ENCODE results near the gene NCAN. TPM values are rescaled to one million over a fixed set of nuclear protein-coding genes. Genes with fewer than 3 reads are reported as not detected.

The NCAN gene
- total and polyA plus RNA-seq, 2 of the 13 experiments (the other 11 are each of a cell fraction or from before 2014, with no cell fraction given) = not detected

GRCh38 chr19:19209372-19209771 lies 2.4 kb upstream of the NCAN start:
- Histone ChIP-seq H3K79me2 (ENCODE audit: insufficient read depth, low read length) (no peaks in the 10 kb centered on the region), H3K27ac (ENCODE audit: extremely low read length, insufficient read depth, low read length) (no peak overlapping the region), H3K9me3 (ENCODE audit: low read length) (no peaks in the 10 kb centered on the region), H3K27me3 (ENCODE audit: control insufficient read depth in 1 of 2, insufficient read depth in 2 of 2, low read length in 2 of 2) (peaks cover 4 to 30% of the 10 kb centered on the region in 2 experiments; a peak in 3 of 5 replicates), H3K4me1 (ENCODE audit: insufficient read depth, low read length) (no peaks in the 10 kb centered on the region), H3K4me2 (ENCODE audit: low read depth, low read length) (no peak overlapping the region), H4K20me1 (ENCODE audit: insufficient read depth, low read length) (no peaks in the 10 kb centered on the region), H3K9ac (ENCODE audit: insufficient read depth, low read depth, low read length) (no peak overlapping the region), H3K4me3 (replicated peaks in 1 of 3; ENCODE audit: insufficient read depth in 1 of 3, low read depth in 2 of 3, low read length in 3 of 3) (no peak overlapping the region), H2AFZ (ENCODE audit: low read length) (no peak overlapping the region), H3K36me3 (replicated peaks in 1 of 2; ENCODE audit: control insufficient read depth in 1 of 2, insufficient read depth in 2 of 2, low read length in 2 of 2) (no peaks in the 10 kb centered on the region)
- ATAC-seq = no peak
- ChIA-PET POLR2A (no interaction called here), CTCF (ENCODE audit: low intra/inter-chr PET ratio, low total read pairs) (no interaction called here)
- intact Hi-C loops (cut with micrococcal nuclease; ENCODE audit: unreplicated experiment) = no loop called here
- FAIRE-seq = no peak
- no TSS peak for BruUV-seq (replicated peaks)
- WGBS (ENCODE audit: low lambda C conversion rate) = 9% methylated on average over 9 of the region's 9 CpGs
- in situ Hi-C loops (cut with HindIII; ENCODE audit: extremely low pct_ligation_motif_present, low pct_unique_long_range_greater_than_20kb) = no loop called here
- no peak for TF ChIP-seq REXO4 (CRISPR knock-in tag; IDR thresholded peaks at IDR 0.05; ENCODE audit: borderline replicate concordance)
- DNase-seq (ENCODE audit: low spot score) = no peak

GRCh38 chr19:19212916-19213315 lies 1.2 kb downstream of the NCAN start:
- ATAC-seq (no peak), FAIRE-seq (no peak), DNase-seq (ENCODE audit: low spot score) (no peak)
- POLR2A ChIA-PET = no interaction called here
- in situ Hi-C loops (cut with HindIII; ENCODE audit: extremely low pct_ligation_motif_present, low pct_unique_long_range_greater_than_20kb) = no loop called here
- H3K27me3 ChIP-seq (ENCODE audit: control insufficient read depth in 1 of 2, insufficient read depth in 2 of 2, low read length in 2 of 2) = peaks cover 2 to 21% of the 10 kb centered on the region in 2 experiments; a peak in 3 of 5 replicates
- no peak overlapping the region for H3K9ac ChIP-seq (ENCODE audit: insufficient read depth, low read depth, low read length)
- intact Hi-C loops (cut with micrococcal nuclease; ENCODE audit: unreplicated experiment) = no loop called here
- WGBS (ENCODE audit: low lambda C conversion rate) = 28% methylated on average over 6 of the region's 7 CpGs
- H3K36me3 ChIP-seq (replicated peaks in 1 of 2; ENCODE audit: control insufficient read depth in 1 of 2, insufficient read depth in 2 of 2, low read length in 2 of 2) = no peaks in the 10 kb centered on the region
- CTCF ChIA-PET (ENCODE audit: low intra/inter-chr PET ratio, low total read pairs) = no interaction called here
- no peaks in the 10 kb centered on the region for H3K4me1 ChIP-seq (ENCODE audit: insufficient read depth, low read length)
- H4K20me1 ChIP-seq (ENCODE audit: insufficient read depth, low read length) = no peaks in the 10 kb centered on the region; the same call in 1 of the 2 replicates
- no peak overlapping the region for H3K27ac ChIP-seq (ENCODE audit: extremely low read length, insufficient read depth, low read length)
- H2AFZ ChIP-seq (ENCODE audit: low read length) = no peak overlapping the region
- H3K9me3 ChIP-seq (ENCODE audit: low read length) = no peaks in the 10 kb centered on the region
- BruUV-seq (replicated peaks) = no TSS peak
- H3K79me2 ChIP-seq (ENCODE audit: insufficient read depth, low read length) = no peaks in the 10 kb centered on the region
- no peak overlapping the region for H3K4me2 ChIP-seq (ENCODE audit: low read depth, low read length)
- no peak overlapping the region for H3K4me3 ChIP-seq (replicated peaks in 1 of 3; ENCODE audit: insufficient read depth in 1 of 3, low read depth in 2 of 3, low read length in 3 of 3)
- TF ChIP-seq HMG20B (CRISPR knock-in tag; conservative IDR thresholded peaks at IDR 0.05) (no peak), FUBP1 (CRISPR knock-in tag; IDR thresholded peaks at IDR 0.05; ENCODE audit: borderline replicate concordance) (no peak), TAF1 (CRISPR knock-in tag; IDR thresholded peaks at IDR 0.05) (no peak), ZNF670 (CRISPR knock-in tag; IDR thresholded peaks at IDR 0.05; ENCODE audit: borderline replicate concordance) (no peak), SMAD9 (CRISPR knock-in tag; IDR thresholded peaks at IDR 0.05) (no peak), ZSCAN22 (CRISPR knock-in tag; IDR thresholded peaks at IDR 0.05) (no peak), SNRNP70 (IDR thresholded peaks at IDR 0.05; ENCODE audit: low read depth, low read length) (no peak), TEAD2 (CRISPR knock-in tag; IDR thresholded peaks at IDR 0.05) (no peak), NFE2 (CRISPR knock-in tag; IDR thresholded peaks at IDR 0.05) (no peak), KLF6 (CRISPR knock-in tag; IDR thresholded peaks at IDR 0.05) (no peak), POLR2G (IDR thresholded peaks at IDR 0.05; ENCODE audit: low read depth, low read length) (no peak), RBFOX2 (IDR thresholded peaks at IDR 0.05; ENCODE audit: low read depth, low read length) (no peak), ZNF205 (CRISPR knock-in tag; IDR thresholded peaks at IDR 0.05) (no peak)
- TF ChIP-seq, protein P1, sequence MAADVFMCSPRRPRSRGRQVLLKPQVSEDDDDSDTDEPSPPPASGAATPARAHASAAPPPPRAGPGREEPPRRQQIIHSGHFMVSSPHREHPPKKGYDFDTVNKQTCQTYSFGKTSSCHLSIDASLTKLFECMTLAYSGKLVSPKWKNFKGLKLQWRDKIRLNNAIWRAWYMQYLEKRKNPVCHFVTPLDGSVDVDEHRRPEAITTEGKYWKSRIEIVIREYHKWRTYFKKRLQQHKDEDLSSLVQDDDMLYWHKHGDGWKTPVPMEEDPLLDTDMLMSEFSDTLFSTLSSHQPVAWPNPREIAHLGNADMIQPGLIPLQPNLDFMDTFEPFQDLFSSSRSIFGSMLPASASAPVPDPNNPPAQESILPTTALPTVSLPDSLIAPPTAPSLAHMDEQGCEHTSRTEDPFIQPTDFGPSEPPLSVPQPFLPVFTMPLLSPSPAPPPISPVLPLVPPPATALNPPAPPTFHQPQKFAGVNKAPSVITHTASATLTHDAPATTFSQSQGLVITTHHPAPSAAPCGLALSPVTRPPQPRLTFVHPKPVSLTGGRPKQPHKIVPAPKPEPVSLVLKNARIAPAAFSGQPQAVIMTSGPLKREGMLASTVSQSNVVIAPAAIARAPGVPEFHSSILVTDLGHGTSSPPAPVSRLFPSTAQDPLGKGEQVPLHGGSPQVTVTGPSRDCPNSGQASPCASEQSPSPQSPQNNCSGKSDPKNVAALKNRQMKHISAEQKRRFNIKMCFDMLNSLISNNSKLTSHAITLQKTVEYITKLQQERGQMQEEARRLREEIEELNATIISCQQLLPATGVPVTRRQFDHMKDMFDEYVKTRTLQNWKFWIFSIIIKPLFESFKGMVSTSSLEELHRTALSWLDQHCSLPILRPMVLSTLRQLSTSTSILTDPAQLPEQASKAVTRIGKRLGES (CRISPR knock-in tag; IDR thresholded peaks at IDR 0.05; ENCODE audit: borderline replicate concordance) = no peak

Data from HepG2 (cell line).